Measurements from ENCODE around the gene APOL6. TPM values are rescaled to one million over a fixed set of nuclear protein-coding genes. Genes with fewer than 3 reads are reported as not detected.

The APOL6 gene
- total and polyA plus RNA-seq, 2 of the 4 experiments (the other 2 are of a cell fraction) = 1.2 to 7.2 TPM

DNA sequence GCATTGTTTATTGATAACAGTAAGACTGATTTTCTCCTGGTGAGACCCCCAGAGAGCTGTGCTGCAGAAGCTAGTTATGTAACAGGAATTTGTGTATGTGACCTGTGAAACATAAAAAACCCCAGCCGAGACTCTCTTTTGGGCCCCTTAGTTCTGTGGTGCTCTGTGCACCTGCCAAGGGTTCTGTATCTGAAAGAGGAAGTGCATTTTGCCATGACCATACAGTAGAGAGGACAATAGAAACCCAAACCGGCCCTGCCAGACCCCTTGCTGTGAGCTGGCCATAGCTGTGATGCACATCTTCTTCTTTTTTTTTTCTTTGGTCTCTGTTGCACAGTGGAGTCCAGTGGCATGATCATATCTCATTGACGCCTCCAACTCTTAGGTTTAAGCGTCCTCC, 38.1 kb downstream of the APOL6 start:
- dilution Hi-C loops (cut with HindIII; ENCODE audit: low sequenced_read_pairs, unreplicated experiment) (no loop called here), in situ Hi-C loops (cut with MboI; ENCODE audit: low sequenced_read_pairs) (no loop called here), intact Hi-C loops (cut with micrococcal nuclease) (no loop called here)
- Histone ChIP-seq H3K4ac (ENCODE audit: low read depth, low read length) (no peak overlapping the region), H3K56ac (ENCODE audit: extremely low read depth, insufficient read depth, low read length) (no peak overlapping the region), H4K5ac (ENCODE audit: low read depth, low read length) (no peak overlapping the region), H3K9ac (ENCODE audit: low read depth, low read length) (no peak overlapping the region), H2BK5ac (ENCODE audit: low read depth, low read length, poor library complexity, severe bottlenecking) (no peak overlapping the region), H4K91ac (ENCODE audit: insufficient read depth, low read depth, low read length) (no peak overlapping the region), H2BK20ac (ENCODE audit: low read depth, low read length) (no peak overlapping the region), H2AFZ (replicated peaks; ENCODE audit: low read length, poor library complexity) (no peak overlapping the region), H3K18ac (ENCODE audit: low read depth, low read length) (no peak overlapping the region), H3K36me3 (ENCODE audit: control insufficient read depth, insufficient read depth, low read length) (no peaks in the 10 kb centered on the region), H3K14ac (replicated peaks; ENCODE audit: low read depth, low read length) (no peak overlapping the region), H3K4me1 (ENCODE audit: control insufficient read depth, insufficient read depth, low read length) (no peaks in the 10 kb centered on the region; the same call in 1 of the 2 replicates), H2BK120ac (ENCODE audit: low read depth, low read length) (no peak overlapping the region), H2BK15ac (ENCODE audit: low read depth, low read length) (no peak overlapping the region), H3K79me1 (ENCODE audit: low read depth in 1 of 2, low read length in 2 of 2) (no peaks in the 10 kb centered on the region), H3K4me2 (ENCODE audit: low read depth, low read length) (no peak overlapping the region), H2AK5ac (ENCODE audit: low read depth, low read length) (no peak overlapping the region), H3K9me1 (ENCODE audit: insufficient read depth, low read length) (no peaks in the 10 kb centered on the region; the same call in 1 of the 2 replicates), H3K27me3 (ENCODE audit: control insufficient read depth, insufficient read depth, low read length) (no peaks in the 10 kb centered on the region), H2AK9ac (replicated peaks; ENCODE audit: low read depth, low read length, poor library complexity) (no peak overlapping the region), H3K9me3 (ENCODE audit: control insufficient read depth, insufficient read depth, low read length) (peaks cover 3% of the 10 kb centered on the region; the same call in 1 of the 2 replicates), H4K20me1 (ENCODE audit: insufficient read depth, low read length) (no peaks in the 10 kb centered on the region), H3K27ac (ENCODE audit: insufficient read depth, low read length) (no peak overlapping the region), H3K4me3 (ENCODE audit: insufficient read depth, low read depth, low read length) (no peak overlapping the region), H3K23ac (ENCODE audit: low read depth, low read length) (no peak overlapping the region), H4K8ac (ENCODE audit: low read depth in 2 of 2, low read length in 2 of 2) (no peak overlapping the region)
- ATAC-seq (ENCODE audit: low read depth) (no peak), DNase-seq (no peak)
- no TSS peak for BruUV-seq (replicated peaks)
- no peak for TF ChIP-seq FOS (IDR thresholded peaks at IDR 0.05; ENCODE audit: low read depth, low read length)
- ChIA-PET POLR2A (ENCODE audit: unreplicated experiment) (no interaction called here), CTCF (interaction anchor here (0.5 kb wide), 1 partner anchor 51 kb away, joined by 4 read pairs; no protein-coding TSS in a partner anchor)
- WGBS, 2 experiments (ENCODE audit: extremely low coverage in 2 of 2, insufficient read length in 1 of 2) = 71% methylated on average over 1 of the region's 4 CpGs; no CpG with 5 or more reads in 1 of the 2 experiments
